Pancreas (tissue), 10 donors: ENCODE measurements around the gene STN1. TPM values are rescaled to one million over a fixed set of nuclear protein-coding genes. Genes with fewer than 3 reads are reported as not detected.

Experiments
- ATAC-seq, 4 donors: fragments of 200-7000 bp; cut with Tn5 transposase; one replicate each; pipeline versions ENCODE4 v1.8.0 to v1.9.1; 2020; ENCODE audit warnings: mild to moderate bottlenecking in 4 of 4, moderate library complexity in 4 of 4
- DNase-seq, 6 donors: peaks; one replicate each; pipeline ENCODE4 v3.0.0-alpha.2; 2020
- FAIRE-seq: peaks from 2 replicates; lab custom pipeline; 2012; peaks lifted over from hg19 to GRCh38; lab: Jason Lieb, UNC
- H3K27ac ChIP-seq, 4 donors: fragments of 200-600 bp; sonication (generic); 1 replicate in 3 of 4; 2 replicates in 1 of 4; pipeline versions ENCODE4 v1.5.0 to v1.8.0; 2020
- H3K27me3 ChIP-seq, 4 donors: fragments of 200-600 bp; one replicate each; pipeline ENCODE4 v1.8.0; 2021
- H3K36me3 ChIP-seq, 3 donors: fragments of 200-600 bp; sonication (generic) in 1 of 3; one replicate each; pipeline versions ENCODE4 v1.5.0 to v1.8.0; 2020 to 2021
- H3K4me1 ChIP-seq, 3 donors: fragments of 200-600 bp; one replicate each; pipeline ENCODE4 v1.8.0; 2021
- H3K4me3 ChIP-seq, 4 donors: fragments of 200-600 bp; sonication (generic) in 2 of 4; one replicate each; pipeline versions ENCODE4 v1.5.0 to v1.8.0; 2020 to 2021
- H3K9me3 ChIP-seq, 4 donors: fragments of 200-600 bp; one replicate each; pipeline ENCODE4 v1.8.0; 2021
- WGBS, 2 donors: extraction: QIAGEN DNeasy Blood & Tissue Kit; methylation state at CpG; one replicate each; pipeline ENCODE4 v1.1.7; 2013; 5-methylcytosine and 5-hydroxymethylcytosine counted together
- intact Hi-C, 3 donors: fragments of 100-400 bp; cut with DNase I; formaldehyde crosslinking; loops; one replicate each; pipeline versions ENCODE4 v1.11.1 to v1.14.2; 2022
- polyA plus RNA-seq, 2 donors: library from polyadenylated mRNA; stranded (reverse); fragments of 200-250 nt; gene quantifications; one replicate each; pipeline ENCODE4 v1.2.3, GENCODE V29; 2013
- total RNA-seq, 6 donors: library from RNA; stranded (reverse); fragmentation: NEBNext Ultra II Directional in 4 of 6; extraction: Animal tissue kit (Norgen Biotek cat#: 25700) in 4 of 6; gene quantifications; one replicate each; pipeline versions ENCODE4 v1.2.1 to v1.2.4, GENCODE V29; 2021 to 2023
- TF ChIP-seq, protein P1 (sequence below), 4 donors: fragments of 200-600 bp; sonication (generic) in 3 of 4; IDR thresholded peaks; one replicate each; pipeline versions ENCODE4 v1.5.0 to v1.8.0; 2021; ENCODE audit warnings: antibody characterized with exemption in 4 of 4
- donor health status: healthy with polysubstance abuse.
- donor health status: DM: no; HTN: no; CAD: no; lungs with moderate emphysema.
- donor health status: DM: no; HTN: no; CAD: no.
- donor health status: control.
- donor health status: control.
- donor health status: Bipolar disorder and iron deficiency.
- donor health status: DM: yes; HTN: yes; CAD: no.
- donor health status: DM: no; HTN: no; CAD: no.
- donor health status: DM: no; HTN: no; CAD: no.
- donor health status: DM: yes; HTN: yes; CAD: no.

Gene STN1
- total and polyA plus RNA-seq, 8 donors, result 7.0 to 15.9 (median 13.3) TPM

GRCh38 chr10:103852856-103853255 is 65.1 kb downstream of the STN1 start:
- Histone ChIP-seq H3K4me3 (no peak overlapping the region), H3K27ac (peak overlapping the region in 1 of 4 donors; percentile 8), H3K36me3 (no peaks in the 10 kb centered on the region), H3K27me3 (no peaks in the 10 kb centered on the region), H3K4me1 (peaks cover 0 to 12% (median 0%) of the 10 kb centered on the region in 3 donors), H3K9me3 (no peaks in the 10 kb centered on the region)
- TF ChIP-seq, protein P1, sequence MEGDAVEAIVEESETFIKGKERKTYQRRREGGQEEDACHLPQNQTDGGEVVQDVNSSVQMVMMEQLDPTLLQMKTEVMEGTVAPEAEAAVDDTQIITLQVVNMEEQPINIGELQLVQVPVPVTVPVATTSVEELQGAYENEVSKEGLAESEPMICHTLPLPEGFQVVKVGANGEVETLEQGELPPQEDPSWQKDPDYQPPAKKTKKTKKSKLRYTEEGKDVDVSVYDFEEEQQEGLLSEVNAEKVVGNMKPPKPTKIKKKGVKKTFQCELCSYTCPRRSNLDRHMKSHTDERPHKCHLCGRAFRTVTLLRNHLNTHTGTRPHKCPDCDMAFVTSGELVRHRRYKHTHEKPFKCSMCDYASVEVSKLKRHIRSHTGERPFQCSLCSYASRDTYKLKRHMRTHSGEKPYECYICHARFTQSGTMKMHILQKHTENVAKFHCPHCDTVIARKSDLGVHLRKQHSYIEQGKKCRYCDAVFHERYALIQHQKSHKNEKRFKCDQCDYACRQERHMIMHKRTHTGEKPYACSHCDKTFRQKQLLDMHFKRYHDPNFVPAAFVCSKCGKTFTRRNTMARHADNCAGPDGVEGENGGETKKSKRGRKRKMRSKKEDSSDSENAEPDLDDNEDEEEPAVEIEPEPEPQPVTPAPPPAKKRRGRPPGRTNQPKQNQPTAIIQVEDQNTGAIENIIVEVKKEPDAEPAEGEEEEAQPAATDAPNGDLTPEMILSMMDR (IDR thresholded peaks at IDR 0.05), result no peak
- ATAC-seq (no peak), DNase-seq (no peak), FAIRE-seq (no peak)
- intact Hi-C loops, result no loop called here
- WGBS, 2 donors, result 66 to 68% methylated on average over 7 of the region's 7 CpGs

DNA sequence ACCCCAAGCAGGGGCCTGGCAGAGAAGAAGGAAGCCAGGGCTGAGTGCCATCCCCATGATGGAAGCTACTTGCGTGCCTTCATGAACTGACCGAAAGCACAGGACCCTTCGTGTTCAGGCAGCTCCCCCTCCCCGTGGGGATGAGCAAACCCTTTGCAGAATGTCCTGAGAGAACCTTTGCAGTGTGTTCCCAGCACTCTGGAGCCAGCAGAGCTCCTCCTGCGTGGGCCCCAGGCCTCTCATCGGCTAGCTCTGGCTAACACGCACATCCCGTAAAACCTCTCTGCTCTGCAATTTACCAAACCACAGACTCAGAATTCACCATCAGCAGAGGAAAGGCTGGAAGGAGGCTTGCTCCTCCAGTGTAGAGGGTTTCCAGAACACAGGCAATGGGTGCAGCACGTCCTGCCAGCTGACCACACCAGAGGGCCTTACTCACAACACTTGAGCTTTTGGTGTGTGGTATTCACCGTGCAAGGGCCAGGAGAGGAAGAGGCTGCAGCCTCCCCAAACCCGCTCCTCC is 65.7 kb downstream of the STN1 start:
- no peak for FAIRE-seq
- Histone ChIP-seq H3K4me3 (no peak overlapping the region), H3K4me1 (peaks cover 0 to 12% (median 0%) of the 10 kb centered on the region in 3 donors), H3K27me3 (no peaks in the 10 kb centered on the region), H3K36me3 (no peaks in the 10 kb centered on the region), H3K27ac (peak overlapping the region in 1 of 4 donors; percentile 8), H3K9me3 (no peaks in the 10 kb centered on the region)
- 75 to 76% methylated on average over 11 of the region's 11 CpGs for WGBS, 2 donors
- TF ChIP-seq, protein P1 (IDR thresholded peaks at IDR 0.05), result no peak
- ATAC-seq, result no peak
- intact Hi-C loops, result no loop called here
- no peak for DNase-seq

- no peak for DNase-seq
- peaks cover 0 to 12% (median 0%) of the 10 kb centered on the region in 3 donors for H3K4me1 ChIP-seq
- WGBS, 2 donors, result 79 to 89% methylated on average over 4 of the region's 4 CpGs
- H3K4me3 ChIP-seq, result no peak overlapping the region
- ATAC-seq, result no peak
- no peak for FAIRE-seq
- H3K27ac ChIP-seq, result no peak overlapping the region
- H3K27me3 ChIP-seq, result no peaks in the 10 kb centered on the region
- H3K9me3 ChIP-seq, result no peaks in the 10 kb centered on the region
- intact Hi-C loops, result no loop called here
- H3K36me3 ChIP-seq, result no peaks in the 10 kb centered on the region
- TF ChIP-seq, protein P1 (IDR thresholded peaks at IDR 0.05), result no peak
Measured at GRCh38 chr10:103851261-103851660, 66.7 kb downstream of the STN1 start.

DNA sequence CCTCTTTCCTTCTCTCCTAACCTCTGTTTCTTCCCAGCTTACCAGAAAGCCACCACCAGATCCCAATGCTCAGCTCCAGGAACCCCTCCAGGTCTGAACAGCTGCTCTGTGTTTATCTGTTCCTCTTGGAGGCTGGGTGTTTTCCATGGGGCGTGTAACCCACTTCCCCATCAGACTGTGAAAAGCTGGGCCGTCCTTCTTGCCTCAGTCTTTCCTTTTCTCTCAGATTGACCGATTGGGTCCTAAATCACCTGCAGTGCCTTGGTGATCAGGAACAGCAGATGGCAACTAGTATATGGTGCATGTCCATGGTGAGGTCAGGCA is 67.5 kb downstream of the STN1 start:
- TF ChIP-seq, protein P1 (IDR thresholded peaks at IDR 0.05), result no peak
- Histone ChIP-seq H3K4me1 (peaks cover 0 to 12% (median 0%) of the 10 kb centered on the region in 3 donors), H3K27ac (peak overlapping the region in 1 of 4 donors; percentile 55), H3K27me3 (no peaks in the 10 kb centered on the region), H3K9me3 (no peaks in the 10 kb centered on the region), H3K36me3 (no peaks in the 10 kb centered on the region), H3K4me3 (no peak overlapping the region)
- no peak for DNase-seq
- no peak for FAIRE-seq
- intact Hi-C loops, result no loop called here
- 77 to 88% methylated on average over 3 of the region's 3 CpGs for WGBS, 2 donors
- ATAC-seq, result peak in 1 of 4 donors; percentile 5

DNA sequence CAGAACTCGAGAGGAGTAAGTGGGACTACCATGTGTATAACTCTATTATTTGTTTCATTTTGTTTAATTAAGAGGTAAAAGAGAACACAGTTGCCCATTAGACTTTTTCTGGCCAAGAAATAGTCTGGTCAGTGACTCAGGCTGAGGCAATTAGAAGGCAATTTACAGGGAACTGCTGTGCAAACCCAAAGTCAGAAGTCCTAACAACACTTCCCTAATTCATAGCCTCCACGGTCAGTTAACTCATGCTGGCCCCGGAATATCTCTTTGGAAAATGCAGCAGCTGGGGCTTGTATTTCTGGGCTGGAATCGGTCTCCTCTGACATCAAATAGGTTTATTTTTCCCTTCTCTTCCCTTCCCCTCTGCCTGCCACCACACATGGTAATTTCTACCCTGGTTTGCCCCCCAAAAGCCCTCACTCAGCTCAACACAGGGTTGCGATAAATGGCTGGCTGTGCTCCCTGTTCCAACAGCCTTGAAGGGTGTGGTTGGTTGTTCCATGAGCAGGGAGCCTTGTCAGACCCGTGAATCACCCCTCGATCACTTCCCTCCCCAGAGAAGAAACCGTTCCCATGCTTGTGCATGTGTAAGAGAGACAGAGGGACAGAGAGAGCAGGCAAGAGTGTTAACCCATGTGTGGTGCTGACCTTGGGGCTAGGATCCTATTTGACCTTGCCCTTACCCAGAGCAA is 68.0 kb downstream of the STN1 start:
- intact Hi-C loops, result loop anchor here in 1 of 3 donors (10.0 kb wide), 1 partner anchor 125 kb away; no protein-coding TSS in a partner anchor
- peak in 3 of 4 donors; percentile 12 to 45 (median 43) for ATAC-seq
- Histone ChIP-seq H3K4me1 (peaks cover 0 to 12% (median 0%) of the 10 kb centered on the region in 3 donors), H3K4me3 (no peak overlapping the region), H3K36me3 (no peaks in the 10 kb centered on the region), H3K27me3 (no peaks in the 10 kb centered on the region), H3K9me3 (no peaks in the 10 kb centered on the region), H3K27ac (peak overlapping the region in 1 of 4 donors; percentile 55)
- no peak for FAIRE-seq
- TF ChIP-seq, protein P1 (IDR thresholded peaks at IDR 0.05), result no peak
- WGBS, 2 donors, result 65 to 68% methylated on average over 8 of the region's 8 CpGs
- DNase-seq, result no peak
